ENCODE results near the gene SPAG6. TPM values are rescaled to one million over a fixed set of nuclear protein-coding genes. Genes with fewer than 3 reads are reported as not detected.

The SPAG6 gene
- total RNA-seq, 2 experiments from 2014 or later, result 0.70 to 0.90 TPM

DNA sequence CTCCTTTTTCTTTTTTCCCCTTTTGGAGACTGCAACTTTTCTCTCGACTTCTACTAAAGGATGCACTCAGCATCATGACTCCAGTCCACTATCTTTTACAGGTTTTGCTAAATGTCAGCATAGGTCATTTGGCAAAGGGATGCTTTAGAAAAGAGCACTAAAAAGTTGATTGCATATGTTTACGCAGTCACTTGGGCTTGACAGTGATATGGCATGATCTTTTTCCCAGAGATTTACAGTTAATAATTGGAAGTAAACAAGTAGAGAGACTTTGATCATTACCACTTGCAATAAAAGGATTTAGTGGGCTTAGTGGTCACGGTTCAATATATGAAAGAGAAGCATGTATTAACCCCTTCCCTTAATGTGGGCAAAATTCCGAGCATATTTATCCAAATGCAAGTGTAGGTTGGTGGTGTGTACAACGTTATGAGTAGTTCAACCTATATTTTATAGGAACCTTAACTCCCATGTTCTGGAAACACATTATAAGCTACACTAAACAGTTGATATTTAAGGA lies 22.6 kb upstream of the SPAG6 start:
- ChIA-PET POLR2A (interaction anchor here (1.5 to 2.5 kb wide), 3 partner anchors 9 to 114 kb away, joined by 4 to 9 read pairs (median 8); no protein-coding TSS in a partner anchor), CTCF (interaction anchor here (1.4 kb wide), 1 partner anchor 9 kb away, joined by 3 read pairs; no protein-coding TSS in a partner anchor)
- H3K4me1 Mint-ChIP-seq (ENCODE audit: low read depth), result peaks cover 56% of the 10 kb centered on the region
- peak overlapping the region; percentile 82 for H3K27ac Mint-ChIP-seq
- DNase-seq (no peak), ATAC-seq (no peak)
- no peaks in the 10 kb centered on the region for H3K9me3 Mint-ChIP-seq (ENCODE audit: insufficient read depth)
- peaks cover 32% of the 10 kb centered on the region for H3K36me3 Mint-ChIP-seq (ENCODE audit: low read depth)
- peak overlapping the region; percentile 82 for H3K4me3 Mint-ChIP-seq
- H3K27me3 Mint-ChIP-seq (ENCODE audit: low read depth), result peaks cover 44% of the 10 kb centered on the region

DNA sequence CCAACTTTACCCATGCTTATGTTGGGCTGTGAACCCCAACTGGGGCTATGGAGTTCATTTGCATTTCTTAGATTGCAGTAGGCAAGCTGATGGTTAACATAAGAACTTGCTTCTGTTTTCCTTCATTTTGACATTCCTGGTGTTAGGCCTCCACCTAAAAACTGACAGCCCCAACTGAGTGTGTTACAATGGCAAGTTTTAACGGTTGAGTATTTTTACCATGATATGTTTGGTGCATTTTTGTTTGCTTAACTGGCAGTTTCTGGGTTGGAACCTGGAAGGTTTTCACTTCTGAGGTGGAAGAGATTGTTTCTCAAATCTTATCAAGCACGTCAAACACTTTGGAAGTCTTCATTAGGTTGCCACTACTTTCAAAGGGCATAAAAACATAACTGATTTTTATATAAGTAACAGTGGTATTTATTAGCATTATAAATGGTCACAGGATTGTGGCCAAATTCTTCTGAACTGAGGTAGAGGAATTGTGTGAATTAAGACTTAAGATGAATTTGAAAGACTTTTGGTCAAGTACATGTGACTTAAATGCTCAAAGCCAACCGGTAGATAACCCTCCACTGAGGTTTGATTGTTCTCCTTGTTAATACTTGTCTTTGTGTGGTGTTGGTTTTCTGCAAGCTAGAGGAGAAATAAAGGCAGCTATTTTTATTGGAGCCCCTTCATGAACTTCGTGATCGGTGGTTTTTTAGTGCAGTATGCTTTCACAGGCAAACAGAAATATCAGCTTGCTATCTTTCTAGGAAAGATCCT lies 21.6 kb upstream of the SPAG6 start:
- ChIA-PET CTCF (interaction anchor here (1.0 to 1.3 kb wide), 3 partner anchors 7 to 64 kb away, joined by 3 read pairs; partner anchors contain the start of gene COMMD3), POLR2A (interaction anchor here (1.4 to 2.5 kb wide), 6 partner anchors 8 to 113 kb away, joined by 4 to 9 read pairs (median 8); partner anchors contain the start of gene COMMD3)
- Mint-ChIP-seq H3K27me3 (ENCODE audit: low read depth) (peaks cover 44% of the 10 kb centered on the region), H3K27ac (no peak overlapping the region), H3K9me3 (ENCODE audit: insufficient read depth) (no peaks in the 10 kb centered on the region), H3K36me3 (ENCODE audit: low read depth) (peaks cover 30% of the 10 kb centered on the region), H3K4me3 (peak overlapping the region; percentile 8), H3K4me1 (ENCODE audit: low read depth) (peaks cover 48% of the 10 kb centered on the region)
- DNase-seq, result no peak
- ATAC-seq, result no peak

DNA sequence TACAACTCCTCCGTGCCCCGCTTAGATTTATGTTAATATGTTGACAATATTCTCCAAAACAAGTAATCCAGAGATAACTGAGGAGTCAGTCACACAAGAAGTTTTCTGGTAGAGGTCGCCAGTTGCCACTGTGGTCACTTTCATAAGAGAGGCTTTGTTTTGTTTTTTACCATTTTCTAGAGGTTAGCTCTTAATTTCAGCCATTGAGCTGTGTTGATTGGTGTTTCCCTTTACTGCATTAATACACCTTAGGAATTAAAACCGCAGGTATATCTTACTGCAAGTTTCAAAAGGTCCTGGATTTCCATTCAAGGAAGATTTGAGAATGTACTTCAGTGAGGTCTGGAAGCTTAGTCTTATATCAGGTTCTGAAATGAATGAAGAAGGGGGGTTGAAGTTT lies 20.9 kb upstream of the SPAG6 start:
- ChIA-PET POLR2A (interaction anchor here (1.4 to 1.7 kb wide), 3 partner anchors 8 to 112 kb away, joined by 5 to 8 read pairs (median 7); partner anchors contain the start of gene COMMD3), CTCF (interaction anchor here (1.0 to 1.3 kb wide), 4 partner anchors 8 to 65 kb away, joined by 3 to 4 read pairs (median 3); partner anchors contain the start of gene COMMD3)
- no peaks in the 10 kb centered on the region for H3K9me3 Mint-ChIP-seq (ENCODE audit: insufficient read depth)
- ATAC-seq (no peak), DNase-seq (no peak)
- peaks cover 31% of the 10 kb centered on the region for H3K36me3 Mint-ChIP-seq (ENCODE audit: low read depth)
- peak overlapping the region; percentile 81 for H3K4me3 Mint-ChIP-seq
- peaks cover 43% of the 10 kb centered on the region for H3K27me3 Mint-ChIP-seq (ENCODE audit: low read depth)
- H3K4me1 Mint-ChIP-seq (ENCODE audit: low read depth), result peaks cover 47% of the 10 kb centered on the region
- no peak overlapping the region for H3K27ac Mint-ChIP-seq

DNA sequence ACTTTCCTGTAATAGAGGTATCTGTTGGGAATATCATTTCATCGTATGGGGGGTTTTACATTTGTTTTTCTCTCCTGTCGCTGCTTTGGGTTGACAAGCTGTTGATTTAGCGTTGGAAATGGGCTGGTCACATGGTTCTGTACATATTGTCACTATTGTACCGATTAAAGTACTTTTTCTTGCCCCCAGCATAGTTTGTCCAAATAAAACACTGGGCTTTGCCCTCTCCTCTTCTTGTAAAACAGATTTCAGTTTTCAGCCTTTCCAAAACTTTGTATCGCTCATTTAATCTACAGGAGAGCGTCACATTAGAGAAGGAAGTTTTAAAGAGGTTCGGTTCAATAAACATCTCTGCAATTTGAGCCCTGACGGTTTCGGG lies 20.4 kb upstream of the SPAG6 start:
- CTCF ChIA-PET, result interaction anchor here (1.0 to 1.3 kb wide), 4 partner anchors 9 to 65 kb away, joined by 3 to 4 read pairs (median 3); partner anchors contain the start of gene COMMD3
- peaks cover 31% of the 10 kb centered on the region for H3K36me3 Mint-ChIP-seq (ENCODE audit: low read depth)
- H3K27ac Mint-ChIP-seq, result peak overlapping the region; percentile 18
- no peaks in the 10 kb centered on the region for H3K9me3 Mint-ChIP-seq (ENCODE audit: insufficient read depth)
- no peak for DNase-seq
- peak overlapping the region; percentile 81 for H3K4me3 Mint-ChIP-seq
- peaks cover 43% of the 10 kb centered on the region for H3K4me1 Mint-ChIP-seq (ENCODE audit: low read depth)
- POLR2A ChIA-PET, result interaction anchor here (1.4 to 1.7 kb wide), 3 partner anchors 9 to 112 kb away, joined by 5 to 8 read pairs (median 7); partner anchors contain the start of gene COMMD3
- no peak for ATAC-seq
- peaks cover 39% of the 10 kb centered on the region for H3K27me3 Mint-ChIP-seq (ENCODE audit: low read depth)

DNA sequence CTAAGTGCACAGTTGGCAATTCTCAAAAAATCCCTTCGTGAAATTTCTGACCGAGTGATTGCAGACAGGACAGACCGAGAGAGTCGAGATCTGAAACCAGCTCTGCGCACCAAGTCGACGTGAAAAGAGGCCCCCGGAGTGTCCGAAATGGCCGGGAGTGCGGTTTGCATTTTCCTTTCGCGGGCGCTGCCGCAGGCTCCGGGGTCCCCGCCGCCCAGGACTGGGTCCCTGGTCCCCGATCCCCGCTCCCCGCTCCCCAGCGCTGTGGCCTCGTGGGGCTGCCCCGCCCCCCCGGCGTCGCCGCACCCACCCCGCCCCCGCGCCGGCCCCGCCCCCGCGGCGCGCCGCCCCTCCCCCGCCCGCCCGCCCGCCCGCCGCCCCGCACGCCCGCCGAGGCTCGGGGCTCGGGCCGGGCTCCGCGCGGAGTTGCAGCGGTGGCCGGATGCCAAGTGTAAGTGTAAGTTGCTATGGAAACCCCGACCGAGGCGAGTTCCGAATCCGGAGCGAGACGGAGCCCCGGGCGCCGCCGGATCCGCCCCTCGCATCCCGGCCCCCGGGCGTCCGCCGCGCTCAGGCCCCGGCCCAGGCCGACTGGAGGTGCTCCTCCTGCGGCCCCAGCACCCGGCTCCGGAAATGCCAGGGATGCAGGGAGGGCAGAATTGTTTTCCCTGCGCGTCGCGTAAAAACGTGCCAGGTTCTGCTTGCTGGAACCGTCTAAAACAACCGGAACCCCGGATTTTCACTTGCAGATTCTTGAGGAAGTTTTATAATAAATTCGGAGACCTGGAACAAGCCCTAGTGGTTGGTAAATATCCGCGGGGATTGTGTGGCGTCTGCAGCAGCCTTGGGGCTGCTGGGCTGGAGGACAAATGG lies 19.8 kb upstream of the SPAG6 start:
- Mint-ChIP-seq H3K27ac (peak overlapping the region; percentile 63), H3K4me3 (peak overlapping the region; percentile 81), H3K4me1 (ENCODE audit: low read depth) (peaks cover 39% of the 10 kb centered on the region), H3K9me3 (ENCODE audit: insufficient read depth) (no peaks in the 10 kb centered on the region), H3K27me3 (ENCODE audit: low read depth) (peaks cover 35% of the 10 kb centered on the region), H3K36me3 (ENCODE audit: low read depth) (peaks cover 29% of the 10 kb centered on the region)
- ChIA-PET CTCF (interaction anchor here (0.9 to 1.4 kb wide), 5 partner anchors 9 to 663 kb away, joined by 3 to 7 read pairs (median 4); no protein-coding TSS in a partner anchor), POLR2A (interaction anchor here (1.4 to 1.7 kb wide), 3 partner anchors 9 to 111 kb away, joined by 5 to 8 read pairs (median 7); partner anchors contain the start of gene COMMD3)
- ATAC-seq (peak; percentile 68), DNase-seq (peak; percentile 75)

DNA sequence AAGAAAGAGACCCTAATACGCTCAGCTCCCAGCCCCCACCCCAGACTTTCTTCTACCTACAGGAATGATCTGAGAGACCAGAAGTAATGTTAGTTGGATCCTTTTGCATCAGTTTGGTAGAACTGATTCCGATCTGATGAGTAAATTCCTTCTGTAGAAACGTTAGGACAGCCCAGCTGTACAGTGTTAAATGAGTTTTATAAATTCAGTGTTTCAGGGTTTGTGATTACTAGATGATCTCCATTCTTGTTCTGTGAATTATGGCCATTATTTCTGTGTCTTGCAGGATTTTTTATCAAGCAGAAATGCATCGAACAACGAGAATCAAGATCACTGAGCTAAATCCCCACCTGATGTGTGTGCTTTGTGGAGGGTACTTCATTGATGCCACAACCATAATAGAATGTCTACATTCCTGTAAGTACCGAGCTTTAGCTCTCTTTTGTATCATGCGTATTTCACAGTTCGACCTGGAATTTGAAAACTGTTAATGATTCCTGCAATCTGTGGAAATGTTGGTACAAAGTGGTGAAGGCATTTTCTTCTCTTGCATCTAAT lies 19.1 kb upstream of the SPAG6 start:
- CTCF ChIA-PET, result interaction anchor here (0.9 to 1.4 kb wide), 3 partner anchors 9 to 662 kb away, joined by 4 to 7 read pairs (median 5); no protein-coding TSS in a partner anchor
- Mint-ChIP-seq H3K27me3 (ENCODE audit: low read depth) (peaks cover 35% of the 10 kb centered on the region), H3K4me1 (ENCODE audit: low read depth) (peaks cover 39% of the 10 kb centered on the region), H3K27ac (peak overlapping the region; percentile 63), H3K4me3 (peak overlapping the region; percentile 80), H3K9me3 (ENCODE audit: insufficient read depth) (no peaks in the 10 kb centered on the region), H3K36me3 (ENCODE audit: low read depth) (peaks cover 30% of the 10 kb centered on the region)
- no peak for ATAC-seq
- POLR2A ChIA-PET, result no interaction called here
- DNase-seq, result no peak

DNA sequence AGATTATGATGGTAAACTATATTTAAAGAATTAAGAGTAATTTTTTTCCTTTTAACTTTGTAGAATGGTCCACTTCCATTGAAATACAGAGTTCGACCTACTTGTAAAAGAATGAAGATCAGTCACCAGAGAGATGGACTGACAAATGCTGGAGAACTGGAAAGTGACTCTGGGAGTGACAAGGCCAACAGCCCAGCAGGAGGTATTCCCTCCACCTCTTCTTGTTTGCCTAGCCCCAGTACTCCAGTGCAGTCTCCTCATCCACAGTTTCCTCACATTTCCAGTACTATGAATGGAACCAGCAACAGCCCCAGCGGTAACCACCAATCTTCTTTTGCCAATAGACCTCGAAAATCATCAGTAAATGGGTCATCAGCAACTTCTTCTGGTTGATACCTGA lies 16.1 kb upstream of the SPAG6 start:
- peaks cover 36% of the 10 kb centered on the region for H3K36me3 Mint-ChIP-seq (ENCODE audit: low read depth)
- H3K27me3 Mint-ChIP-seq (ENCODE audit: low read depth), result peaks cover 21% of the 10 kb centered on the region
- H3K4me3 Mint-ChIP-seq, result no peak overlapping the region
- peaks cover 39% of the 10 kb centered on the region for H3K4me1 Mint-ChIP-seq (ENCODE audit: low read depth)
- ATAC-seq, result no peak
- DNase-seq, result no peak
- POLR2A ChIA-PET, result no interaction called here
- no peak overlapping the region for H3K27ac Mint-ChIP-seq
- CTCF ChIA-PET, result no interaction called here
- H3K9me3 Mint-ChIP-seq (ENCODE audit: insufficient read depth), result no peaks in the 10 kb centered on the region

DNA sequence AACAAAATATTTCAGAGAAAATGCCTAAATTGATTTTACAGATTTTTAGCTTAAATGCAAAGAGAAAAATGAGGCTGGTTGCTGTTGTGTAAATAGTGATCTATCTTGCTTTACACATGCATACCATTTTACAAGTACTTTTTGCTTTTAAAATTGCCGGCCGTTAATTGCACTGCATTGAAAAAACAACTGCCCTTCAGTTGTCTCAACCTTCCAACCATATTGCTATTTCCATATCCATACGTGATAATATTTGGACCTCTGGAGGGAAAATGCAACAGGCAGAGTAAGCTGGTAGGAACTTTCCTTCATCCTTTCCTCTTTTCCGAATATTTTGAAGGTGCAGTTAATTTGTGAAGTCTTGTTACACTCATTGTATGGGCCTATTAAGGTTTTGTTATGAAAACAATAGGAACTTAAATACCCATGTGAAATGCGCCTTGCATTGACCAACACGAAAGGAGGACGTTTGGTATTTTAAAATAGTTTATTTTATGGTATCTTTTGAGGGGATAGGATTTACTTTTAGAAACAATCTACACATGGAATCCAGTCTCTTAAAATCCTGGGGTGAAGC lies 13.1 kb upstream of the SPAG6 start:
- DNase-seq (no peak), ATAC-seq (no peak)
- Mint-ChIP-seq H3K27me3 (ENCODE audit: low read depth) (peaks cover 23% of the 10 kb centered on the region), H3K4me1 (ENCODE audit: low read depth) (peaks cover 32% of the 10 kb centered on the region), H3K9me3 (ENCODE audit: insufficient read depth) (no peaks in the 10 kb centered on the region), H3K36me3 (ENCODE audit: low read depth) (peaks cover 30% of the 10 kb centered on the region), H3K27ac (peak overlapping the region; percentile 78), H3K4me3 (no peak overlapping the region)
- POLR2A ChIA-PET, result interaction anchor here (0.8 kb wide), 1 partner anchor 105 kb away, joined by 3 read pairs; no protein-coding TSS in a partner anchor
- CTCF ChIA-PET, result interaction anchor here (1.1 to 2.1 kb wide), 4 partner anchors 8 to 242 kb away, joined by 3 to 7 read pairs (median 4); partner anchors contain the start of gene COMMD3

DNA sequence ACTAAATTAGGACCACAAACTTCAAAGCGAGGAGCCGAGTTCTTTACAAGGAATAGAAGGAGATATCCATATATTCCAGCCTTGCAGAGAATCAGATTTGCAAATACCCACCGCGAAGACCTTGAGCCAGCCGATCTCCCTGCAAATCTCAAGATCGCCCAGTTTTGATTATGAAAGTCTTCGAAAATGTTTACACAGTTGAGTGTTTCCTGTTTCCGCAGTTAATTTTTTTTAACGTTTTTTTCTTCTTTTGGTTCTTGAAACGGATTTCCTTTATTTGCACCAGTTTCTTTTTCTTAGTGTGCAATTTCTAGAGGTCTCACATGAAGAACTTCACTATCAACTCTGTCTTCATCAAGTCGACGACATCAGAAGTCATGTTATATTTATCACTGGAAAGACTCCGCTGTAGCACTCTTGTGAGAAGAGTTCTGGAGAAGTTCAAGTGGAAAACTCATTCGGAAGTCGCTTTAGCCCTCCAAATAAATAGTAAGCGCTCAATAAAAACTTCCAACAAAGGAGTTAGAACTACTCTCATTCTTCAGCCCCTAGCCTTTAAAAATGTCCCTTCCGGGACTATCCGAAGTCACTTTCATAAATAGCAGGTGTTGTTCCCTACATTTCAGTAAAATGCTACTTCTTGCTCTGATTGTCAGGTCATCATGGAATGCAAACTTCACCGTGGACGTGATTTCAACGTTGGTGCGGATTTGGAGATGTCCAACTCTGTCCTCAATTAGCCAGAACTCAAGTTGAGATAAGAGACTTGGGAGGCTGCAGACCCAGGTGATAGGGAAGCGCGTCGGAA lies 11.9 kb upstream of the SPAG6 start:
- POLR2A ChIA-PET, result no interaction called here
- Mint-ChIP-seq H3K4me3 (peak overlapping the region; percentile 72), H3K27me3 (ENCODE audit: low read depth) (peaks cover 33% of the 10 kb centered on the region), H3K36me3 (ENCODE audit: low read depth) (peaks cover 28% of the 10 kb centered on the region), H3K27ac (peak overlapping the region; percentile 78), H3K4me1 (ENCODE audit: low read depth) (peaks cover 40% of the 10 kb centered on the region), H3K9me3 (ENCODE audit: insufficient read depth) (no peaks in the 10 kb centered on the region)
- ATAC-seq (no peak), DNase-seq (no peak)
- CTCF ChIA-PET, result no interaction called here

DNA sequence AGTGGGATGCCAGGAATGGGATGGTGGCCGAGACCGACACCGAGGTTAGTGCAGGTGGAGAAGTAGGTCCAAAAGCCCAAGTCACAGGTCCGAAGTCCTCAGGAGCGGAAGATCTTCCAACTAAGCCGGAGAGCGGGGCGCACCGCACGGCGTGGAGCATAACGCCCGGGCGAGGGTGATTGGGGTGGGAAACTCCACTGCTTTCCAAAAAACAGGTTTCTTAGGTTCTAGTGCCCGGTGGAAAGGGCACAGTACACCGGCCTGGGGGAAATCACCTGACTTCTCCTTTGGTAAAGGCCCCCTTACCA lies 11.4 kb upstream of the SPAG6 start:
- ChIA-PET CTCF (no interaction called here), POLR2A (no interaction called here)
- Mint-ChIP-seq H3K27ac (peak overlapping the region; percentile 78), H3K27me3 (ENCODE audit: low read depth) (peaks cover 38% of the 10 kb centered on the region), H3K36me3 (ENCODE audit: low read depth) (peaks cover 28% of the 10 kb centered on the region), H3K4me3 (peak overlapping the region; percentile 72), H3K9me3 (ENCODE audit: insufficient read depth) (no peaks in the 10 kb centered on the region), H3K4me1 (ENCODE audit: low read depth) (peaks cover 45% of the 10 kb centered on the region)
- no peak for DNase-seq
- ATAC-seq, result no peak

All from activated CD8-positive, alpha-beta T cell treated with anti-CD3 and anti-CD28 coated beads, Interleukin-2, amount 10 ng/mL, durations not matched to agents 7 days and 5 days (primary cell).